Activated CD8-positive, alpha-beta T cell treated with anti-CD3 and anti-CD28 coated beads, Interleukin-2, amount 10 ng/mL, durations not matched to agents 7 days and 5 days (primary cell): ENCODE measurements around the gene MSMP. TPM values are rescaled to one million over a fixed set of nuclear protein-coding genes. Genes with fewer than 3 reads are reported as not detected.

Experiments used
- ATAC-seq: fragments of 150-1000 bp; cut with Tn5 transposase; one replicate; pipeline ENCODE4 v1.10.0; 2021; ENCODE audit warnings: moderate library complexity
- CTCF ChIA-PET: fragments of 350-600 bp; sonication (Branson Sonifier 250); formaldehyde crosslinking; loops from one replicate; lab custom pipeline; 2021; ENCODE audit warnings: antibody characterized with exemption; lab: Charles Lee
- POLR2A ChIA-PET: fragments of 350-600 bp; sonication (Branson Sonifier 250); formaldehyde crosslinking; loops from one replicate; lab custom pipeline; 2021; ENCODE audit warnings: antibody characterized with exemption; lab: Charles Lee
- DNase-seq: peaks from one replicate; pipeline ENCODE4 v3.0.0-alpha.2; 2020
- H3K27ac Mint-ChIP-seq: one replicate; pipeline ENCODE4 v1.8.0; 2021; ENCODE audit warnings: mild to moderate bottlenecking, mixed read lengths
- H3K27me3 Mint-ChIP-seq: one replicate; pipeline ENCODE4 v1.8.0; 2021; ENCODE audit warnings: low read depth, mixed read lengths
- H3K36me3 Mint-ChIP-seq: one replicate; pipeline ENCODE4 v1.8.0; 2021; ENCODE audit warnings: low read depth, mixed read lengths
- H3K4me1 Mint-ChIP-seq: one replicate; pipeline ENCODE4 v1.8.0; 2021; ENCODE audit warnings: low read depth, mixed read lengths
- H3K4me3 Mint-ChIP-seq: one replicate; pipeline ENCODE4 v1.8.0; 2021; ENCODE audit warnings: mild to moderate bottlenecking, mixed read lengths
- H3K9me3 Mint-ChIP-seq: one replicate; pipeline ENCODE4 v1.8.0; 2022; ENCODE audit warnings: mixed read lengths; ENCODE audit not compliant: insufficient read depth
- total RNA-seq, 2 experiments: library from RNA; stranded (reverse); gene quantifications; one replicate each; pipeline ENCODE4 v1.2.3, GENCODE V29; 2021

MSMP gene
- total RNA-seq, 2 experiments from 2014 or later, result 0.61 to 0.89 TPM

DNA sequence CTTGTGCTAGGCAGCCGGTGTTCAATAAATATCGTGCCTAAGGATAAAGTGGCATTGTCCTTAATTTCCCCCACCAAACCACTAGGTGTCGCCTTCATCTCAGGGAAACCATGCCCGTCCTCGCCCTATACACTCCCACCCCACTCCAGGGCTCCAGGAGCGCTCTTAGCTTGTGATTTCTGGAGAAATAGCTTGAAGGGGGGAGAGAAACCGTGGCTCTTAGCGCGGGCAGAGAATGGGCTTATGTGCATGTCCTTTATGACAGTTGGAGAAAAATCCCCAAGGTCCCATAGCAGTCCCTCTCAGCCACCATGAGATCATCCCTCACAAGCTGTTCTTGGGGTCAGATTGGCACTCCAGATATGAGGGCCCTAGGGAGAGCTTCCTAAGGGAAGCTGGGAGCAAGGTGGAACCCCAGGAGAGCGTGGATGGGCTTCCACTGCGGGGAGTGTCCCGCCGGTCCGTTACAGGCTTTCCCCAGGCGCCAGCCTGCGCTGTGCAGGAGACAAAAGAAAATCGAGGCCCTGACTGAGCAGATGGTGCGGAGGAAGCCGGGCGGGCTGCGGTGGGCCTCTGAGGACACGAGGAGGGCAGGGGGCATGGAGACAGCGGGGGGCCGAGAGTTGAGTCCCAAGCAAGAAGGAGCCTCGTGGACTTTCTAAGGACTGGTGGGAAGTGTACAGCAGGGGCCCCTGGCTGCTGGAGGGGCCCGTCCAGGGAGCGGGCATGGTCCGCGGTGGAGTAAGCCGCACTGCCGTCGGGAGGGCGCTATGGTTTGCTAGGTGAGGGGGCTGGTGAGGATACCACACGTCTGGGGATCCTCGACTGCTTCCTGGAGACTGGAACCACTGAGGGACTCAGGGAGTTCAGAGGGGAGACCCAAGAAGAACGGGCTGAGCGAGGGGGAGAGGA lies 36.6 kb upstream of the MSMP start:
- ChIA-PET POLR2A (no interaction called here), CTCF (interaction anchor here (0.6 to 5.1 kb wide), 47 partner anchors 9 to 411 kb away, joined by 3 to 59 read pairs (median 4); partner anchors contain the start of genes FAM221B, HINT2, HRCT1 and RGP1)
- Mint-ChIP-seq H3K4me3 (no peak overlapping the region), H3K36me3 (peaks cover 18% of the 10 kb centered on the region), H3K27me3 (no peaks in the 10 kb centered on the region), H3K9me3 (no peaks in the 10 kb centered on the region), H3K27ac (no peak overlapping the region), H3K4me1 (peaks cover 17% of the 10 kb centered on the region)
- ATAC-seq (peak; percentile 90), DNase-seq (peak; percentile 73)

DNA sequence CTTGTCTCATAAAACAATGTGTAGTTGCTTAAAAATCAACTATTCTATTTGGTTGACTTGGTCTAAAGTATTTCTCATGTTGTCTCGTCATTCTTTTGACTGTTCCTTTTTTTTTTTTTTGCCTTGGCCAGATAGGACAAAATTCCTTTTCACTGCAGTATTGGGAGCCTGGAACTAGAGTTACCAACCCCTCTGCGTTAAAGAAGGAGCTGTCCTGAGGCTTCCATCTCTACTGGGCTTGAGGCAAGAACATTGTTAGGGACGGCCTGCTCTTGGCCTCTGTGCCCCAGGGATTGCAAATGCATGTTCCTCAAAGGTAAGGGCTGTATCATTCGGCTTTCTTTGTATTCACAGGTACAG lies 35.9 kb upstream of the MSMP start:
- no peaks in the 10 kb centered on the region for H3K9me3 Mint-ChIP-seq
- ATAC-seq (no peak), DNase-seq (no peak)
- no peaks in the 10 kb centered on the region for H3K27me3 Mint-ChIP-seq
- ChIA-PET CTCF (interaction anchor here (0.6 to 5.1 kb wide), 42 partner anchors 9 to 411 kb away, joined by 3 to 59 read pairs (median 4); partner anchors contain the start of genes FAM221B, HINT2, HRCT1 and RGP1), POLR2A (no interaction called here)
- no peak overlapping the region for H3K27ac Mint-ChIP-seq
- no peak overlapping the region for H3K4me3 Mint-ChIP-seq
- peaks cover 18% of the 10 kb centered on the region for H3K36me3 Mint-ChIP-seq
- peaks cover 17% of the 10 kb centered on the region for H3K4me1 Mint-ChIP-seq

DNA sequence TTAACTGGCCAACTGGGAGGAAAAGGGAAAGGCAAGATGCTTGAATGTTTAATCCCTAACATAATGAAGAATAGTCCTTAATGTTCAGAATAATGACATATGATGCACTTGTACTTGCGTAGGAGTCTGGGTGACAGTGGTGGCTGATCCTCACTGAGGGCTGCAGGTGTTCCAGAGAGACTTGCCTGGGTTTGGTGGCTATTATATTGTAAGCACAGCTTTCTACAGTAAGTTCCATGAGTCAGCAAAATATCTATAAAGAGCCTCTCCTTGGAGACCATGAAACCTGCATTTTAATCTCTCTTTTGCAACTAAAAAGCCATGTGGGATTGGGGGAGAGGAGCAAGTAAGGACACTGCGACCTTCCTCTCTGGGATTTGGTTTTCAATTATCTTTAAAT lies 35.5 kb upstream of the MSMP start:
- ChIA-PET CTCF (interaction anchor here (0.6 to 5.1 kb wide), 39 partner anchors 9 to 412 kb away, joined by 3 to 59 read pairs (median 5); partner anchors contain the start of genes FAM221B, HINT2, HRCT1 and RGP1), POLR2A (no interaction called here)

DNA sequence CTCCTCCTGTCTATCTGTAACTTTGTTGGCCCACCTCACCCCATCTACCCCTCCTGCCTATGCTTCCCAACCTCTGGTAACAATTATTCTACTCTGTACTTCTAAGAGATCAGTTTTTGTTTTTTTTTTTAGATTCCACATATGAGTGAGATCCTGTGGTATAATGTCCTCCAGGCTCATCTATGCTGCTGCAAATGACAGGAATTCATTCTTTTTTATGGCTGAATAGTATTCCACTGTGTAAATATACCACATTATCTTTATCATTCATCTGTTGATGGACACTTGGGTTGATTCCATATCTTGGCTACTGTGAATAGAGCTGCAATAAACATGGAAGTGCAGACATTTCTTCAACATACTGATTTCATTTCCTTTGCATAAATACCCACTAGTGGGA lies 29.3 kb upstream of the MSMP start:
- Mint-ChIP-seq H3K4me1 (no peaks in the 10 kb centered on the region), H3K27me3 (no peaks in the 10 kb centered on the region), H3K4me3 (no peak overlapping the region), H3K9me3 (no peaks in the 10 kb centered on the region), H3K27ac (no peak overlapping the region), H3K36me3 (peaks cover 31% of the 10 kb centered on the region)
- POLR2A ChIA-PET, result no interaction called here
- DNase-seq (no peak), ATAC-seq (no peak)
- CTCF ChIA-PET, result interaction anchor here (1.6 kb wide), 1 partner anchor 99 kb away, joined by 7 read pairs; no protein-coding TSS in a partner anchor

More for the DNA sequence above, 35.5 kb upstream of the MSMP start:
- no peak overlapping the region for H3K27ac Mint-ChIP-seq
- no peaks in the 10 kb centered on the region for H3K27me3 Mint-ChIP-seq
- no peak for DNase-seq
- no peaks in the 10 kb centered on the region for H3K9me3 Mint-ChIP-seq
- H3K4me3 Mint-ChIP-seq, result no peak overlapping the region
- H3K4me1 Mint-ChIP-seq, result peaks cover 15% of the 10 kb centered on the region
- peaks cover 18% of the 10 kb centered on the region for H3K36me3 Mint-ChIP-seq
- no peak for ATAC-seq

DNA sequence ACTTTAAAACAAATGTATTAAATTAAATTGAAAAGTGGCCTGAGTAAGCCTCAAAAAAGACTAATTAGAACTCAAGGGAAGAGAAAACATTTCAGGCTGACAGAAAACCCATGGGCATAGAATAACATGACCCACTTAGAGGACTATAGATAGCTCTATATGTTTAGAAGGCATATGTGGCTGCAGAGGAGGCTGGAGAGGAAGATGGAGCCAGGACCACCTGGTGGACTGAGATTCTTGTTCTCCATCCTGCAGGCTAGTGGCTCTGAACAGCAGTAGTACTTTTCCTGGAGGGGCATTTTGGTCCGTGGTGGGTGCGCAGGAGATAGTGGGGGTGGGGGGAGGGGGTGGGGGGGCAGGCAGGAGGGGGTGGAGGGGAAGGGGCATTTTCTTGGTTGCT lies 27.0 kb upstream of the MSMP start:
- no peaks in the 10 kb centered on the region for H3K9me3 Mint-ChIP-seq
- H3K4me3 Mint-ChIP-seq, result no peak overlapping the region
- peaks cover 20% of the 10 kb centered on the region for H3K36me3 Mint-ChIP-seq
- ATAC-seq, result no peak
- no peak for DNase-seq
- H3K27me3 Mint-ChIP-seq, result no peaks in the 10 kb centered on the region
- POLR2A ChIA-PET, result no interaction called here
- H3K4me1 Mint-ChIP-seq, result no peaks in the 10 kb centered on the region
- no peak overlapping the region for H3K27ac Mint-ChIP-seq
- CTCF ChIA-PET, result interaction anchor here (4.1 kb wide), 1 partner anchor 9 kb away, joined by 17 read pairs; no protein-coding TSS in a partner anchor

DNA sequence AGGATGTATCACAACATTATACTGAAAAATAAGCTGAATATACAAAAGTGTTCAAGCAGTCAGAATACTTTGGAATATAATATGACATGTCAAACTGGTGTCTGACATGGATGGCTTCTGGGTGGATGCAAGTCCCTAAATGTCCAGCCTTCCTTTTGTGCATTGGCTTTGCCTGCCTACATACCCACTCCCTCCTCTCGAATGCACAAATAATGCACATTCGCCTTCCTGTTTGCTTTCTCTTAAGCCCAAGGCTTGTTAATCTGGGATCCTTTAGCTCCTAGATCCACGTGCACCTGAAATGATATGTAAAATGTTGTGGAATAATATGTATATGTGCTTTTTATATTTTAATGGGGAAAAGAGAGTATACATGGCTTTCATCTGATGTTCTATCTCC lies 24.4 kb upstream of the MSMP start:
- CTCF ChIA-PET, result interaction anchor here (0.8 to 4.1 kb wide), 6 partner anchors 10 to 175 kb away, joined by 3 to 17 read pairs (median 5); no protein-coding TSS in a partner anchor
- Mint-ChIP-seq H3K27me3 (no peaks in the 10 kb centered on the region), H3K9me3 (no peaks in the 10 kb centered on the region), H3K36me3 (peaks cover 8% of the 10 kb centered on the region), H3K4me1 (no peaks in the 10 kb centered on the region), H3K4me3 (no peak overlapping the region), H3K27ac (no peak overlapping the region)
- no peak for DNase-seq
- ATAC-seq, result no peak
- POLR2A ChIA-PET, result interaction anchor here (0.6 to 1.1 kb wide), 3 partner anchors 13 to 47 kb away, joined by 3 to 4 read pairs (median 4); partner anchors contain the start of genes CREB3 and TLN1

DNA sequence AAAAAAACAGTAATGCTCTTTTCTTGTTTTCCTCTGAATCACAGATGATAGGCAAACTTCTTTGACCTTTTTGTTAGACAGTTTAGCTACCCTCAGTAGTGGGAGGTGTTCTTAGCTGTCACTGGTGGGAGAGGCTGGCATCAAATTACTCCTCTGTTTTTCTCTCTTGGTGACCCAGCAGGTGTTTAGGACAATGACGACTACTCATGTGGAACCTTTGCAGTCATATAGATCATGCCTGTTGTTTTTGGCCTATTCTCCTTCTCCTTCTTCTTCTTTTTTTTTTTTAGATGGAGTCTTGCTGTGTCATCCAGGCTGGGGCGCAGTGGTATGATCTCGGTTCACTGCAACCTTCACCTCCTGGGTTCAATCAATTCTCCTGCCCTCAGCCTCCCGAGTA lies 21.9 kb upstream of the MSMP start:
- no peaks in the 10 kb centered on the region for H3K9me3 Mint-ChIP-seq
- H3K27ac Mint-ChIP-seq, result no peak overlapping the region
- H3K4me3 Mint-ChIP-seq, result no peak overlapping the region
- no peaks in the 10 kb centered on the region for H3K4me1 Mint-ChIP-seq
- ATAC-seq (no peak), DNase-seq (no peak)
- POLR2A ChIA-PET, result interaction anchor here (1.3 kb wide), 1 partner anchor 26 kb away, joined by 3 read pairs; no protein-coding TSS in a partner anchor
- H3K36me3 Mint-ChIP-seq, result peaks cover 4% of the 10 kb centered on the region
- no peaks in the 10 kb centered on the region for H3K27me3 Mint-ChIP-seq
- CTCF ChIA-PET, result interaction anchor here (1.1 to 1.6 kb wide), 5 partner anchors 12 to 172 kb away, joined by 3 to 11 read pairs (median 5); no protein-coding TSS in a partner anchor

DNA sequence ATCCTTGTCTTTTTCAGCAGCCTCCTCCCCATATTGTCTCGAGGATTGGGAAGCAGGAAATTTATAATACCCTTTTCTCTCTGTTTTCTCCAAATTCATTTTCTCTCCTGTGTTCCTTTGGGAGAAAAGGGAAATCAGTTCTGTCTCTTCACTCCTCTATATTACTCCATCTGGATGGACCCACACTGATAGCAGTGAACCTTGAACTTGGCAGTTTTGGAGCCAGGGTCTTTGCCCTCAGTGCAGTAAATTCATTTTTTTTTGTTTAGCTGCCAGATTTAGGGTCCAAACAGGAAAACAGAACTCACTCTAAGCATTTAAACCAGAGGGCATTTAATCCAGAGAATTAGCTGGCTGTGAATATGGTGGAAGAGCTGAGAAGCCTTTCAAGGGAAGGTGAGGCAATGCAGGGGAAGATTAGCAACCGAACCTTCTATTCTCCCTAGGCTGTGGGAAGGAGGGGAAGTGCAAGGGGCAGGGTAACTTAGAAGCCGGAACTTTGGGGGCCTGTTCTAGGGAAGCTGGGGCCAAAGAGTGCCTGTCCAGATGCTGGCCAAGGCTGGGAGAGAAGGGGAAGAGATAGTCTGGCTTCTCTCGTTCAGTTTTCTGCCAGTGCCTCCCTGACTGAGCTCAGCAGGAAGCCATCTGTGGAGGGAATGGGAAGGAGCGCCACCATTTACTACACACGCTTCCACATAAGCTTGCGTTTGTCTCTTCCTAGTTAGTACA lies 21.0 kb upstream of the MSMP start:
- ChIA-PET CTCF (interaction anchor here (0.8 to 1.6 kb wide), 7 partner anchors 13 to 171 kb away, joined by 3 to 11 read pairs (median 3); partner anchors contain the start of genes SPAG8 and TMEM8B), POLR2A (interaction anchor here (1.3 kb wide), 1 partner anchor 25 kb away, joined by 3 read pairs; no protein-coding TSS in a partner anchor)
- Mint-ChIP-seq H3K27ac (no peak overlapping the region), H3K9me3 (no peaks in the 10 kb centered on the region), H3K4me3 (no peak overlapping the region), H3K36me3 (peaks cover 3% of the 10 kb centered on the region), H3K4me1 (no peaks in the 10 kb centered on the region), H3K27me3 (no peaks in the 10 kb centered on the region)
- DNase-seq (no peak), ATAC-seq (no peak)

DNA sequence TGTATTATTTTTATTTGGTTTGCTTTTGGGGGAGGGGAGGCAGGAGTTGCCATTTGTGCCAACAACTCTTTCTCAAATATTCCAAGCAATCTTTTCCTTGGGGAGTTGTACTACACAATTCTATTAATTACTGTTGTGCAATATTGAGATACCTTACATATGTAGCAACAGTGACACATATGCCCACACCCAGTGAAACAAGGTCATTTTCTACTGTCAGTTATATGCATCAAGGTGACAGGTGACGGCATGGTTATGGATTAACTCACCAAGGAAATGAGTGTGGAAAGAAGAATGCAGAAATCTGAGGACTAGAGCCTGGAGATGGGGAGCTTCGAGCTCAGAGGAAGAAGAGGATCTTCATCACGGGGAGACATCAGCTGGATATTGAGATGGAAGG lies 17.9 kb upstream of the MSMP start:
- DNase-seq (no peak), ATAC-seq (no peak)
- no peaks in the 10 kb centered on the region for H3K27me3 Mint-ChIP-seq
- H3K27ac Mint-ChIP-seq, result no peak overlapping the region
- H3K4me3 Mint-ChIP-seq, result no peak overlapping the region
- H3K9me3 Mint-ChIP-seq, result no peaks in the 10 kb centered on the region
- H3K36me3 Mint-ChIP-seq, result no peaks in the 10 kb centered on the region
- CTCF ChIA-PET, result interaction anchor here (1.0 to 1.5 kb wide), 4 partner anchors 8 to 18 kb away, joined by 4 to 6 read pairs (median 5); partner anchors contain the start of gene MSMP
- H3K4me1 Mint-ChIP-seq, result no peaks in the 10 kb centered on the region
- POLR2A ChIA-PET, result interaction anchor here (1.2 kb wide), 1 partner anchor 23 kb away, joined by 5 read pairs; the partner anchor contains the start of genes GBA2 and RGP1

DNA sequence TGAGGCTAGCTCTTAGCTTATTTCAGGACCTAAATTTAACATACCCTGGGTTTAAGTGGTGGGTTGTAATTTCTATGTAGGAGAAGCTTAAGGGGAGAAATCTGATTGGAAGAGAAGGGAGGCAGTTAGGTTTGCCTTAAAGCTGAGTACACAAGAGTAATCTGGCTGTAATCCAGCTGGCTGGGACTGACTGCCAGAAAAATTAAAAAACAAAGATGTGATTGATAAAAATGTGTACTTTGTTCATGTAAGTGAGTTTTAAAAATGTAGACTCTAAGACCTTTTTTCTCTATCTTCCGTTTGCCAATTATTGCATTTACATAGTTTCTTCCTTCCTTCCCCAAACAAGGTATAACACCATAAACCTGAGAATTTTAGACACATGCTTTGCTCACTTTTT lies 17.5 kb upstream of the MSMP start:
- CTCF ChIA-PET, result interaction anchor here (0.9 to 2.1 kb wide), 8 partner anchors 7 to 55 kb away, joined by 3 to 8 read pairs (median 4); no protein-coding TSS in a partner anchor
- Mint-ChIP-seq H3K9me3 (no peaks in the 10 kb centered on the region), H3K36me3 (no peaks in the 10 kb centered on the region), H3K27ac (no peak overlapping the region), H3K27me3 (no peaks in the 10 kb centered on the region), H3K4me3 (no peak overlapping the region), H3K4me1 (no peaks in the 10 kb centered on the region)
- POLR2A ChIA-PET, result no interaction called here
- DNase-seq (no peak), ATAC-seq (no peak)

DNA sequence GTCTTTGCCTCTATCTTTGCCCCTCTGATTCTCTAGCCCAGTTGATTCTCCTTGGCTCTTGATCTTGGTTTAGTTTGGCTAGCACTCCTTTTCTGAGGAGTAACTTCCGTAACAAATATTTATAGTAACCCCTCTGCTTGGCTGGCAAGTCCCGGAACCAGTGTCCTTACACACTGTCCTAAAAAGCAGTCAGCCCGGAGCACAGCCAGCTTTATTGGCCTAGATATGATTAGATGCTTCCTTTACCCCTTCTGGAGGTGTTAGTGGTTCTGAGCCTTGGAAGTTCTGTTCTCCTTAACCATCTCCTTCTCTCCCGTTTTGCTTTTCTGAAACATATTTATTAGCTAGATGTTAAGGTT lies 17.0 kb upstream of the MSMP start:
- Mint-ChIP-seq H3K27ac (no peak overlapping the region), H3K9me3 (no peaks in the 10 kb centered on the region), H3K4me1 (no peaks in the 10 kb centered on the region), H3K4me3 (no peak overlapping the region), H3K27me3 (no peaks in the 10 kb centered on the region), H3K36me3 (no peaks in the 10 kb centered on the region)
- DNase-seq (no peak), ATAC-seq (no peak)
- ChIA-PET POLR2A (no interaction called here), CTCF (interaction anchor here (0.9 to 2.1 kb wide), 7 partner anchors 9 to 55 kb away, joined by 3 to 8 read pairs (median 4); no protein-coding TSS in a partner anchor)
